Astrocyte (in vitro differentiated cells and primary cell): ENCODE data around the gene TNFSF13. TPM values are rescaled to one million over a fixed set of nuclear protein-coding genes. Genes with fewer than 3 reads are reported as not detected.
A peak's percentile ranks its signal among the peaks of the same experiment; 100 is the strongest.
"Not testable (repeated sequence)": the region's sequence is repeated elsewhere in the genome, so short reads cannot be mapped to it uniquely, and the experiment has no call there.

Source experiments
- DNase-seq: peaks from one replicate; pipeline ENCODE4 v3.0.0-alpha.2; 2010; ENCODE audit warnings: low read depth
- FAIRE-seq: peaks from 2 replicates; lab custom pipeline; 2011; peaks lifted over from hg19 to GRCh38; lab: Jason Lieb, UNC
- H2AFZ ChIP-seq: 2 replicates; pipeline ENCODE4 v1.6.0; 2012; ENCODE audit warnings: low read depth, low read length, inconsistent platforms
- H3K27ac ChIP-seq: 2 replicates; pipeline ENCODE4 v1.5.1; 2011; ENCODE audit warnings: low read depth, low read length, inconsistent platforms
- H3K27me3 ChIP-seq: 2 replicates; pipeline ENCODE4 v1.6.0; 2011; ENCODE audit warnings: low read length, inconsistent platforms; ENCODE audit not compliant: insufficient read depth
- H3K36me3 ChIP-seq: 2 replicates; pipeline ENCODE4 v1.5.1; 2011; ENCODE audit warnings: low read length, inconsistent platforms; ENCODE audit not compliant: insufficient read depth
- H3K4me1 ChIP-seq: 2 replicates; pipeline ENCODE4 v1.5.1; 2011; ENCODE audit warnings: low read length, inconsistent platforms; ENCODE audit not compliant: insufficient read depth
- H3K4me2 ChIP-seq: 2 replicates; pipeline ENCODE4 v1.6.0; 2012; ENCODE audit warnings: low read length, inconsistent platforms
- H3K4me3 ChIP-seq: 2 replicates; pipeline ENCODE4 v1.5.1; 2011; ENCODE audit warnings: low read depth, mild to moderate bottlenecking, low read length, inconsistent platforms; ENCODE audit not compliant: insufficient read depth
- H3K79me2 ChIP-seq: 2 replicates; pipeline ENCODE4 v1.6.0; 2012; ENCODE audit warnings: mild to moderate bottlenecking, low read length, inconsistent platforms; ENCODE audit not compliant: insufficient read depth
- H3K9ac ChIP-seq: 2 replicates; pipeline ENCODE4 v1.6.0; 2012; ENCODE audit warnings: mild to moderate bottlenecking, low read length, inconsistent platforms
- H3K9me3 ChIP-seq: 2 replicates; pipeline ENCODE4 v1.5.1; 2012; ENCODE audit warnings: low read depth, mild to moderate bottlenecking, low read length, inconsistent platforms; ENCODE audit not compliant: insufficient read depth
- H4K20me1 ChIP-seq: 2 replicates; pipeline ENCODE4 v1.6.0; 2012; ENCODE audit warnings: low read length, inconsistent platforms; ENCODE audit not compliant: insufficient read depth
- H3K27ac Mint-ChIP-seq: one replicate; pipeline ENCODE4 v1.8.0; 2021; ENCODE audit warnings: mild to moderate bottlenecking, mixed read lengths; ENCODE audit not compliant: unreplicated experiment
- H3K27me3 Mint-ChIP-seq: one replicate; pipeline ENCODE4 v1.8.0; 2021; ENCODE audit warnings: low read depth, mixed read lengths; ENCODE audit not compliant: unreplicated experiment
- H3K36me3 Mint-ChIP-seq: one replicate; pipeline ENCODE4 v1.8.0; 2021; ENCODE audit warnings: low read depth, mixed read lengths; ENCODE audit not compliant: unreplicated experiment
- H3K4me1 Mint-ChIP-seq: one replicate; pipeline ENCODE4 v1.8.0; 2021; ENCODE audit warnings: low read depth, mixed read lengths; ENCODE audit not compliant: unreplicated experiment
- H3K4me3 Mint-ChIP-seq: one replicate; pipeline ENCODE4 v1.8.0; 2021; ENCODE audit warnings: mild to moderate bottlenecking, moderate library complexity, mixed read lengths; ENCODE audit not compliant: unreplicated experiment
- H3K9me3 Mint-ChIP-seq: one replicate; pipeline ENCODE4 v1.8.0; 2021; ENCODE audit warnings: mild to moderate bottlenecking, mixed read lengths; ENCODE audit not compliant: unreplicated experiment
- CTCF ChIP-seq: IDR thresholded peaks from 2 replicates; pipeline ENCODE4 v1.5.1; 2011; ENCODE audit warnings: low read depth, mild to moderate bottlenecking, inconsistent platforms, low read length, moderate library complexity; ENCODE audit not compliant: insufficient read depth
- EZH2 ChIP-seq: IDR thresholded peaks from 2 replicates; pipeline ENCODE4 v1.6.1; 2012; ENCODE audit warnings: mild to moderate bottlenecking, low read length, inconsistent platforms; ENCODE audit not compliant: insufficient read depth
- total RNA-seq: library from RNA; stranded (reverse); gene quantifications from 2 replicates; pipeline ENCODE4 v1.2.1, GENCODE V29; 2021

TNFSF13 gene
- total RNA-seq, 1 donor from 2014 or later, result 0.93 TPM

DNA sequence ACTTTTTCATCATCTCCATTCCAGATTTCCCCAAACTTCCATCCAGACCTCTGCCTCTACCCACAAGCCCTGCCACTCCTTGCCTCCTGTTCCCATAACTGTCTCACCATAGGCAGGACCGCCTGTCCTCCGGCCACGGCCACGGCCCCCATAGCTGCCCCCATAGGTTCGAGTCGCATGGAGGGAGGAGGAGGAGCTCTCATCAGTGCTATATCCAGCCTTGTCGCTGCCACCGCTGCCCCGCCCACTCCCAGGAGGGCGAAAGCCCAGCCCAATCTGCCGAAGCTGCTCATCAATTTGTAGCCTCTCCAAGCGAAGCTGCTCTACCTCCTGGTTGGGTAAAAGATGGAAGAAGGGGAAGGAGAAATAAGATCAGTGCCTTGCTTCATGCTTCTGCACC lies 34.7 kb downstream of the TNFSF13 start:
- no peak overlapping the region for H3K4me3 Mint-ChIP-seq
- Histone ChIP-seq H4K20me1 (peaks cover 37% of the 10 kb centered on the region), H3K4me1 (peaks cover 30% of the 10 kb centered on the region), H3K9ac (no peak overlapping the region), H3K79me2 (peaks cover 19% of the 10 kb centered on the region), H2AFZ (no peak overlapping the region), H3K4me3 (no peak overlapping the region), H3K4me2 (no peak overlapping the region), H3K27me3 (no peaks in the 10 kb centered on the region), H3K9me3 (no peaks in the 10 kb centered on the region), H3K36me3 (peaks cover 44% of the 10 kb centered on the region), H3K27ac (no peak overlapping the region)
- TF ChIP-seq CTCF (no peak), EZH2 (no peak)
- H3K27me3 Mint-ChIP-seq, result no peaks in the 10 kb centered on the region
- DNase-seq, result no peak
- peak overlapping the region; percentile 87 for H3K27ac Mint-ChIP-seq
- peaks cover 19% of the 10 kb centered on the region for H3K4me1 Mint-ChIP-seq
- H3K9me3 Mint-ChIP-seq, result no peaks in the 10 kb centered on the region
- no peak for FAIRE-seq
- H3K36me3 Mint-ChIP-seq, result peaks cover 30% of the 10 kb centered on the region

GRCh38 chr17:7597561-7597960 lies 39.0 kb downstream of the TNFSF13 start:
- Histone ChIP-seq H3K36me3 (peaks cover 56% of the 10 kb centered on the region), H4K20me1 (peaks cover 28% of the 10 kb centered on the region)
- H3K27ac Mint-ChIP-seq, H3K9me3 ChIP-seq, DNase-seq, H3K27ac ChIP-seq, H3K4me1 ChIP-seq, H3K79me2 ChIP-seq, H3K27me3 ChIP-seq, H3K9ac ChIP-seq, H3K27me3 Mint-ChIP-seq, H3K4me3 Mint-ChIP-seq, H2AFZ ChIP-seq, H3K9me3 Mint-ChIP-seq, H3K4me2 ChIP-seq, H3K4me3 ChIP-seq, H3K4me1 Mint-ChIP-seq: not testable (repeated sequence)
- FAIRE-seq, result peak; percentile 37
- H3K36me3 Mint-ChIP-seq, result peaks cover 31% of the 10 kb centered on the region

- H3K9me3 ChIP-seq, result no peaks in the 10 kb centered on the region
- no peak overlapping the region for H3K9ac ChIP-seq
- H3K4me1 ChIP-seq, result no peaks in the 10 kb centered on the region
- Mint-ChIP-seq H3K4me3 (no peak overlapping the region), H3K36me3 (peaks cover 18% of the 10 kb centered on the region), H3K27me3 (no peaks in the 10 kb centered on the region), H3K9me3 (no peaks in the 10 kb centered on the region), H3K4me1 (peaks cover 10% of the 10 kb centered on the region), H3K27ac (no peak overlapping the region)
- no peaks in the 10 kb centered on the region for H3K27me3 ChIP-seq
- no peak for FAIRE-seq
- H3K4me2 ChIP-seq, result no peak overlapping the region
- H3K27ac ChIP-seq, result no peak overlapping the region
- H4K20me1 ChIP-seq, result peaks cover 54% of the 10 kb centered on the region
- peaks cover 61% of the 10 kb centered on the region for H3K79me2 ChIP-seq
- TF ChIP-seq EZH2 (no peak), CTCF (no peak)
- no peak overlapping the region for H3K4me3 ChIP-seq
- peaks cover 36% of the 10 kb centered on the region for H3K36me3 ChIP-seq
- DNase-seq, result no peak
- H2AFZ ChIP-seq, result no peak overlapping the region
These were observed 47.7 kb downstream of the TNFSF13 start for GRCh38 chr17:7606280-7606679.
